Activated CD4-positive, CD25-positive, alpha-beta regulatory T cell (primary cell): Measurements from ENCODE around the gene PDGFA.

Experiments used
- DNase-seq, 4 experiments: peaks; one replicate each; lab custom pipeline; 2025; lab: John Stamatoyannopoulos, UW

Gene PDGFA

DNA sequence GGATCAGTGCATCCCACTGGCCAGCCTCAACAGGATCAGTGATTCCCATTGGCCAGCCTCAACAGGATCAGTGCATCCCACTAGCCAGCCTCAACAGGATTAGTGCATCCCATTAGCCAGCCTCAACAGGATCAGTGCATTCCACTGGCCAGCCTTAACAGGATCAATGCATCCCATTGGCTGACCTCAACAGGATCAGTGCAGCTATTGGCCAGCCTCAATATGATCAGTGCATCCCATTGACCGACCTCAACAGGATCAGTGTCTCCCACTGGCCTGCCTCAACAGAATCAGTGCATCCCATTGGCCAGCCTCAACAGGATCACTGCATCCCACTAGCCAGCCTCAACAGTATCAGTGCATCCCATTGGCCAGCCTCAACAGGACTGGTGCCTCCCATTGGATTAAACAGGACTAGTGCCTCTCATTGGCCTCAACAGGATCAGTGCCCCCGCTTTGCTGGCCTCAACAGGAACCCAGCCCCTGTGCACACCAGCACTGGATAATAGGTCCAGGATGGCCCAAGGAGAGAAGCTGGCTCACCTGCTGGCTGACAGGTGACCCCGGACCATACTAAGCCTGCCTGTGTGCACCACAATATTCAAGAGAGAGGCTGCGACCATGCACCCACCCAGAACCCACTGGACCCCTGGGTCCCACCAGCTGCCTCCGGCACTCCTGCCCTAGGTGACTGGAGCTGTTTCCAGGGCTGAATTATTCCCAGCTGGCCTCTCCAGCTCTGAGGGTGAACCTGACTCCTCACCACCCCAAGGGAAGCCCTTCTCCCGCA lies 59.9 kb downstream of the PDGFA start:
- DNase-seq, result no peak

DNA sequence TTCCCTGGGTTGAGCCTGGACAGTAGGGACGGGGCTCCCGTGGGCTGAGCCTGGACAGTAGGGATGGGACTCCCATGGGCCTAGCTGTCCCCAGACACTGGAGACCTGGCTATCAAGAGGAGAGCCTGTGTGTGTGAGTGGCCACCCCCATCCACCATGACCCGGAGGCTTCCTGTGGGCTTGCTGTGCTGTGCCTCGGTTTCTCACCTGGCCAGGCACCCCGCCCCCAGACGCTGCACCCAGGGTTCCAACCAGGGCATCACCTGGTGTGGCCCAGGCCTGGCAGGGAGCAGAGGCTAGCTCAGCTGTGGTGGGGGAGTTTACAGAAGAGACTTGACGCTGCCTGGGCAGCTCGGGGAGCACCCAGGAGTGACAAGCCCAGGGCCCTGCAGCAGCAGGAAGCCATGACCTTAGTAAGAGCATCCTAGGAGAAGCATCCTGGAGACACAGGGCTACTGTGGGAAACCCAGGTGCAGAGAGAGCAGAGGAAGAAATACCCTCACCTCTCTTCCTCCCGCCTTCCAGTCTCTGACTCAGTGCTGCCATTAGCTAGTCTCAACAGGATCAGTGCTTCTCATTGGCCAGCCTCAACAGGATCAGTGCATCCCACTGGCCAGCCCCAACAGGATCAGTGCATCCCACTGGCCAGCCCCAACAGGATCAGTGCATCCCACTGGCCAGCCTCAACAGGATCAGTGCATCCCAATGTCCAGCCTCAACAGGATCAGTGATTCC lies 61.0 kb downstream of the PDGFA start:
- no peak for DNase-seq

GRCh38 chr7:457814-458510 lies 61.7 kb downstream of the PDGFA start:
- no peak for DNase-seq

DNA sequence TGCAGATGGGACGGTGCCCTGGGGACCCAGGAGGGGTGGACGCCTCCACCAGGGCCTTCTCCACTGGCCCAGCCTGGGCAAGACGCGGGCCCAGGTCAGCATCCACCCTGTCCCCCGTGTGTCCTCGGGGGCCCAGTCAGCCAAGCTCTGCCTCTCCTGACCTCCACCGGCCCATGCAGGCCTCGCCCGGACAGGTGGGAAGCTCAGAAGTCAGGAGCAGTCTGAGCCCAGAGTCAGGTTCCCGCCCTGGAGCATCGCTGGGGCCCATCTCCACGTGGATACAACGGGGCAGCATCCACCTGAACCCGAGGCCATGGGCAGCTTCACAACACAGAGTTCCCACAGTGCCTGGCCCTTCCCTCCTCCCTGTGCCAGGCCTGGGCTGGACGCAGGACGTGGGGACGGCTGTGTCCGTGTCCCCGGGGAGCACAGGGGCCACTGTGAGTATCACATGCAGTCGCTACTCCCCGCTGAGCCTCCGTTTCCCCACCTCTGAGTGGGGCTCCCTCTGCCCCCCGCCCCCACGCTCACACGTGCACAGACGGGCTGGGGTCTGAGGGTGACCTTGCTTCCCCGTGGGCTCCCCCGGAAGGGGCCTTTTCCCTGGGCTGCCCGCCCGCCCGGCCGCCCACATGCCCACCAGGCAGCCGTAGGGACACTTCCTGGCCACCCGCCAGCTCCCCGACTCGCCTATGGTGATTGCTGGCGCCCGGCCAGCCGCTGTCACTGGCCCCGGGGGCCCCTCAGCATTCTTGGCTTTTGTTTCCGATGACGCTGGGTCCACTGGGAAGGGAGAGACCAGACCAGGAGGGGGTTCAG lies 64.3 kb downstream of the PDGFA start:
- DNase-seq, result no peak

DNA sequence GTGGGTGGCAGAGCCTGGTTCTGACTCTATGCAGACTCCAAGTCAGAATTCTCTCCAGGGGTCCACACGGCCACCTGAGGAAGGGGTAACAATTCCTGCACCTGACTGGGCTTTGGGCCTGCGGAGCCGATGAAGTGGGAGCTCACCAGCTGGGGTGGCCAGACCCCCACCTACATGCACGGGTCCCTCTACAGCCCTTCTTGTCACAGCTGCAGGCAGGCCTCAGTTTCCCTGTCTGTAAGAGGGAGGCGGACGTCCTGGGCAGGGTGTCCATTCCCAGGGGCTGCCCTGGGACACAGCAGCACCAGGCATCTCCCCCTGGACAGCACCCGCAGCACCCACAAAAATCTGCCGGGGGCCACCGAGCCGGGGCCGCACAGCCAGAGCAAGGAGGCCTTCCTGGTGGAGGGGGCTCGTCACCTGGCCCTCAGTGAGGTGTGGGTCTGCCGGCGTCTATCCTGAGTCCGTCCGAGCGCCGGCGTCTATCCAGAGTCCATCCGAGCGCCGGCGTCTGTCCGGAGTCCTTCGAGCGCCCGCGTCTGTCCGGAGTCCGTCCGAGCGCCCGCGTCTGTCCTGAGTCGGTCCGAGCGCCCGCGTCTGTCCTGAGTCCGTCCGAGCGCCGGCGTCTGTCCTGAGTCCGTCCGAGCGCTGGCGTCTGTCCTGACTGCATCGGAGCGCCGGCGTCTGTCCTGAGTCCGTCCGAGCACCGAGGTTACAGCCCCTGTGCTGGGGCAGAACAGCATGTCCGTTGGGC lies 65.1 kb downstream of the PDGFA start:
- DNase-seq, result no peak

DNA sequence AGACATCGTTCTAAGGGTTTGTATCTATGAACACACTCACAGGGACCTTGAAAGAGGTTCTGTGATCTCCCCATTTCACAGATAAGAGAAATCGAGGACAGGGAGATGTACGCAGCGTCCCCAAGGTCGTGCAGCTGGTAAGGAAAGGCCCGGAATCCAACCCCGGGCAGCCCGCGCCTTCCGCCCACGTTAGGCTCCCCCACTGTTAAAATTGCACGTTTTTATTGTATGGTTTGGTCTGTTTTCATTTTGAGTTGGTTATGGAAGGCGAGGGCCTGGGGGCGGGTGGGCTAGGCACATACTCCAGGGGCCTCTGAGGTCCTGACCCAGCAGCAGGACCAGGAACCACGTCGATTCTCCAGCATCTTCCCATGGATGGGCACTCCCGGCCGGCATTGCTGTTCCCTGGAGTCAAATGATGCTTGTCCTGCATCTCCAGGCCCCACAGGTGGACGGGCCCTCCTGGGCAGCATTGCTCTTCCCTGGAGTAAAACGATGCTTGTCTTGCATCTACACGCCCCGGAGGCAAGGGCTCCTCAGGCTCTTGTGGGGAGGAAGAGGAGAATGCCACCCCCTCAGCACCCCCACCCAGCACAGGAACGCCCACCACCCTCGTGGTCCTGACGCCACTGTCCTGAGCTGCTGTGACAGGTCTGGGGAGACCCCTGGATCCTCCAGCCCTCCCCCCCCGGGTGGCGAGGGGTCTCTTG lies 65.9 kb downstream of the PDGFA start:
- DNase-seq, result no peak

DNA sequence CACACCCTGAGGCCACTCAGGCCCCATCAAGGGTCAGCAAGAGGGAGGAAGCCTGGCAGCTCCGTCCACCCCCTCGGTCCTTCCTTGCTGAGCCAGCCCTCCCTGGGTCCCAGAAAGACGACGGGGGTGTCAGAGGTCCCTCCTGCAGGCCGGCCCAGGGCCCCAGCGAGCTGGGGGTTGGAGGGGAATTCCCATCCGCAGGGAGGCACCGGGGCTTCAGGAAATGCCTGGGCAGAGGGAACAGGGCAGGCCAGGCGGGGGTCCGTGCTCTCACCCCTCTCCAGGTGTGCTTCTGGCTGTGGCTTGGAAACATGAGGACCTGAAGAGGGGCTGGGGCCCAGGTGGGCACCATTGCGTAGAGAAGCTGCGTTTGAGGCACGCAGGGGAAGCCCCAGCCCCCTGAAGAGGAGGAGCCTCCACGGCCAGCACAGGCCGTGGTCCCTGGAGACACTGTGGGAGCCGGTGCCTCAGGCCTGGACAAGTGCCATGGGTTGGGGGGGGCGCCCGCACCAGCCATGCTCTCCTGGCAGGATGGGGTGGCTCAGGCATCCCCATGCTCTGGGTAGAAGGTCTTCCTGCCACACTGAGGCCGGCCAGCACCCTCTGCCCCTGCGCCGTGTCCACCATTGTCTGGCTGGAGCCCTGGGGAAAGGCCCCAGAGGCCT lies 66.7 kb downstream of the PDGFA start:
- no peak for DNase-seq

DNA sequence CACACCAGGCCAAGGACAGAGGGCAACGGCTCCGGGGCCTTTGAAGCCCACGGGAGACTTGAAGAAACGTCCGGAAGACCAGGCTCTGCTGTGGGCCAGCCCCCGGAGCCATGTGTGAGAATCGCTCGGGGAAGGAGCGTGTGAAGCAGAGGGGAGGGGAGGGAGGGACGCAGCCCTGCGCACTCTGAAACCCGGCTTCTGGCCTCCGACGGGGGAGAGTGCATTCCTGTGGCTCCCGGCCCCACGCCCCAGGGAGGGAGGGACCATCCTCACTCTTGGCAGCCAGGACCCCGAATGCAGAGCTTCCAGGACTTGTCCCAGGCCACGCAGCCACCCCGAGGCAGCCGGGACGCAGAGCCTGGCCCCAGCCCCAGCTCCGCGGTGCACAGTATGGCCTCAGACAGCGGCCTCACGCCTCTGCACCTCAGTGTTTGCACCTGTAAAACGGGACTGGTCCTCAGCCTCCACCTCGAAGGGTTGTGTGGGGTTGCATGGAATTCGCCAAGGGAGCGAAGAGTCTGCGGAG lies 67.4 kb downstream of the PDGFA start:
- DNase-seq, result no peak

GRCh38 chr7:451255-452225 lies 68.1 kb downstream of the PDGFA start:
- DNase-seq, result no peak

DNA sequence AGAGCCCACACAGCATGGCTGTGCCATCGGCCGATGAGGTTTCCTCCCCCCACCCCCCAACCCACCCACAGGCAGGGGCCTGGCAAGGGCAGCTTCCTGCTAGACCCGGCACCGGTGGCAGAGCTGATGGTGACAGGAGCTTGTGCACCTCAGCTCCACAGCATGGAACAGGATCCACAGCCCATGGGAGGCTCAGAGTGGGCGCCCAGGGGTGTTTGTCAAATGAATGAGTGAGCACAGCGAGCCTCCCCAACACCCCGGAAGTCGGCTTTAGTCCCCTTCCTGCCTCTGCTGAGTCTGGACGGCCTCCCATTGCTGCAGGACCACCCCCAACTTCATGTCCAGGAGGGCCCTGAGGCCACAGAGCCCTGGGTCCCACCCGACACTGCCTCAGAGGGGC lies 68.9 kb downstream of the PDGFA start:
- DNase-seq, result no peak

- DNase-seq, result no peak
These were observed 69.6 kb downstream of the PDGFA start for GRCh38 chr7:450036-450435.

DNA sequence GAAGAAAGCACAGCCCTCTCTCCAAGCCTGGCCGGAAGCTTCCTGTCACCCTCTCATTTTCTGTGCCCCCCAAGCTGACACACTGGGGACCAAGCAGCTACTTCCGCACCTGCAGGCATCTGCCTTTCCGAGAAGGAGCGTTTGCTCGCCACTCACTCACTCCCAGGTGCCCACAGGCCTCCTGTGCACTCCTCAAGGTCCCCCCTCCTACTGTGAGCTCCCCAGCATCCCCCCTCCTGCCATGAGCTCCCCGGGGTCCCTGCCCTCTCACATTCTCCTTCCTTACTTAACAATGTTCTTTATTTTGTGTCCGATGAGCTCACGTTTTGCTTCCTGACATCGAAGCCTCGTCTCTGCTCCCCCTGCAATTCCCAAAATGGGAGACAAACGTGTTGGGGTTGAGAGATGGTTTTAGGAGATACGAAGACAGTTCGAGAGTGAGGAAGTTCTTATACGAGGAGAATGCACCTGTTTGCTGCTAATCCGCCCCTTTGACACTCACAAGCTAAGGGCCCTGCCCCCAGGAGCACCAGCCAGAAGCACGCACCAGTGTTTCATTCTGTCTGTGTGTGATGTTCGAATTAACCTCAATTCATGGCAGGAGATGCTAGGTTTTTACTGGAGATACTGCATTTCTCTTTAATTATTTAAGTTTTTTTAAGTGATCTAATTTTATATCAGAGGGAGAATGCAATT lies 70.2 kb downstream of the PDGFA start:
- DNase-seq, result no peak

DNA sequence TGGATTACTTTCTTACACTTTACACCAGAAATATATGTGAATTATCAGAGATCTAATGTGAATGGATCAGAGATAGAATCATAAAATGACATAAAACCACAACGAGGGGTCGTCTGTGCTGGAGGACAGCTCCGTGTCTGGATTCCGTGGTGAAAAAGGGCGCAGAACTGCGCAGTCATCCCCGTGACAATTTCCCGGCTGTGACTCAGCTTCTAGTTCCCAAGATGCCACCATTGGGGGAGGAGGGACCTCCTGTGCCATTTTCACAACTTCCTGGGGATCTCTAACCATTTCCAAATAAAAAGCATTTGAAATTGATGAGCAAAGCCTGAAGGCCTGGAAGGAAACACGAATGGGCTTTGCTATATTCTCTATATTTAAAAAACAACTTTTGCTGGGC lies 72.1 kb downstream of the PDGFA start:
- DNase-seq, result no peak
